HG03095 (cell line): ENCODE data around the gene PRICKLE2.

ENCODE experiments used
- ATAC-seq: cut with Tn5 transposase; IDR thresholded peaks from one replicate; pipeline ENCODE4 v1.9.1; 2021; ENCODE audit warnings: moderate library complexity; ENCODE audit not compliant: unreplicated experiment

PRICKLE2 gene

GRCh38 chr3:64224826-64225610 lies at the start of gene PRICKLE2:
TSS of gene PRICKLE2 (minus strand) at chr3:64225466. CDS start at chr3:64198927, 26,539 bp downstream.
- peak; percentile 82 for ATAC-seq

GRCh38 chr3:64272842-64273241 lies 47.6 kb upstream of the PRICKLE2 start:
- no peak for ATAC-seq

GRCh38 chr3:64272271-64272670 lies 47.0 kb upstream of the PRICKLE2 start:
- no peak for ATAC-seq

GRCh38 chr3:64271631-64272030 lies 46.4 kb upstream of the PRICKLE2 start:
- no peak for ATAC-seq

- ATAC-seq, result no peak
Measured at GRCh38 chr3:64270866-64271260, 45.6 kb upstream of the PRICKLE2 start.

- no peak for ATAC-seq
Measured at GRCh38 chr3:64270142-64270865, 45.0 kb upstream of the PRICKLE2 start.

- ATAC-seq, result no peak
Measured at GRCh38 chr3:64268926-64269325, 43.7 kb upstream of the PRICKLE2 start.

GRCh38 chr3:64267721-64268604 lies 42.7 kb upstream of the PRICKLE2 start:
- no peak for ATAC-seq

- no peak for ATAC-seq
Measured at GRCh38 chr3:64266983-64267382, 41.7 kb upstream of the PRICKLE2 start.

GRCh38 chr3:64266065-64266931 lies 41.0 kb upstream of the PRICKLE2 start:
- no peak for ATAC-seq

- no peak for ATAC-seq
Measured at GRCh38 chr3:64265646-64266045, 40.4 kb upstream of the PRICKLE2 start.

- ATAC-seq, result no peak
Measured at GRCh38 chr3:64264501-64265109, 39.3 kb upstream of the PRICKLE2 start.

- ATAC-seq, result no peak
Measured at GRCh38 chr3:64262574-64263114, 37.4 kb upstream of the PRICKLE2 start.

- ATAC-seq, result no peak
Measured at GRCh38 chr3:64260431-64260830, 35.2 kb upstream of the PRICKLE2 start.

- ATAC-seq, result no peak
Measured at GRCh38 chr3:64259636-64260035, 34.4 kb upstream of the PRICKLE2 start.

GRCh38 chr3:64257100-64257755 lies 32.0 kb upstream of the PRICKLE2 start:
- ATAC-seq, result no peak

- no peak for ATAC-seq
Measured at GRCh38 chr3:64255741-64256340, 30.6 kb upstream of the PRICKLE2 start.

- no peak for ATAC-seq
Measured at GRCh38 chr3:64254443-64254842, 29.2 kb upstream of the PRICKLE2 start.

- no peak for ATAC-seq
Measured at GRCh38 chr3:64253689-64254088, 28.4 kb upstream of the PRICKLE2 start.
